Erythroblast (primary cell): ENCODE measurements around the gene PLAAT5.

Experiments
- GATA1 ChIP-seq: IDR thresholded peaks from 2 replicates; pipeline ENCODE4 v1.6.1; 2011; ENCODE audit warnings: low read depth, mild to moderate bottlenecking, control low read depth, low read length, moderate library complexity
- POLR2A ChIP-seq: IDR thresholded peaks from 2 replicates; pipeline ENCODE4 v1.6.1; 2011; ENCODE audit warnings: mild to moderate bottlenecking, low read length

DNA sequence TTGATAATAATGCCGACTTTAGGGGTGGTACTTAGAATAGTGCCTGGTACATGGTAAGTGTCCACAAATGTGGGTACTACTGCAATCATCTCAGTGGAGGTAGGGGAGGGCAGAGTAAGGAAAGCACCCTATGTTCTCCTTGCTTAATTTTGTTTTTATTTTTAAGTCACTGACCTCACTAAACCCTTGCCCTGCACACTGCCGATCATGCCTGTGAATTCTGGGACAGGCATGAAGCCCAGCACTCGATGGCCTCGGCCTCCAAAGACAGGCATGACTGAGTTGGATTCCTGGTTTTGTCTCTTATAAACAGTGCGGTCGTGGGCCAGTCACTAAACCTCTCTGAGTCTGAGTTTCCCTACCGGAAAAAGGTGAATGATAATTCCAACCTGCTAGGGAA lies 21.8 kb upstream of the PLAAT5 start:
- no peak for TF ChIP-seq POLR2A
- no peak for TF ChIP-seq GATA1
